ENCODE data around the gene NPFF. TPM values are rescaled to one million over a fixed set of nuclear protein-coding genes. Genes with fewer than 3 reads are reported as not detected.

NPFF gene
- total RNA-seq, 6 donors from 2014 or later = 6.2 TPM; not detected in 5

DNA sequence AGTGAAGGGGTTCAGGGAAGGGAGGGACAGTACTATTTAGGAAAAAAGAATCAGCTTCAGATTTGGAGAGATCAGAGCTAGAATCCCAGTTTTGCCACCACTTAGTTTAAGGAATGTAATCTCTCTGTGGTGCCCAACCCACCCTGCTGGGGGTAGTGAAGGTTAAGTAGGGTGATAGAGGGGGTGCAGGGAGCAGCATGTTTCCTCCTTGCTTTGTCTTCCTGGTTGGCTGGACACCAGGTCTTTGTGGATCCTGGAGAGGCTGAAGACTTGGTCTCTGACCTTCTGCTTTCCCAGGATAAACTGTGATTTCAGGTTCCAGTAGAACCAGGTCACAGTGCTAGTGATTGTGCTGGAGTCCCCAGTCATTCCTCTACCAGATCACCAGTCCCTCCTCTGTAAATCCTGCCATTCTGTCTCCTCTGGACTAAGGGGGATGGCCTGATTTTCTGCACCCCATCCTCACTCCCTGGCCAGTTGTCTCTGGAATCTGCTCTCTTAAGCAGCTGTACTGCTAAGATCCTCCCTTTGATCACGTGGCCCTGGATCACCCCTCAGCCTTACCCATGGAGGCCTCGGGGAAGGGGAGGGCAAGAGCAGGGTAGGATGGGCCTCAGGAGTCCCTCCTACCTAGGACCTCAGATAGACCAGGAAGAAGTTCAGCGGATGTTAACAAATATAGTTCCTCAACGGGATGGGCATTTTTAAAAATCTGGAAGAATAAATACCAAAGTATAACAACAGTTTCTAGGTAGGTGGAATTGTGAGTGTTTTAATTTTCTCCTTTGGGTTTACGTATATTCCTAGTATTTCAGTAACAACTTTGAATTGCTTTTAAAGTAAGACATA, 11.2 kb downstream of the NPFF start:
- no peaks in the 10 kb centered on the region for H3K27me3 ChIP-seq
- H3K4me3 ChIP-seq = peak overlapping the region in 1 of 4 donors; percentile 9
- TF ChIP-seq POLR2A (IDR thresholded peaks at IDR 0.05) = peak in 1 of 4 donors; percentile 16
- peak in 1 of 2 donors; percentile 17 for TF ChIP-seq POLR2AphosphoS5 (IDR thresholded peaks at IDR 0.05)
- TF ChIP-seq EP300 (IDR thresholded peaks at IDR 0.05) = no peak
- TF ChIP-seq, protein P1, sequence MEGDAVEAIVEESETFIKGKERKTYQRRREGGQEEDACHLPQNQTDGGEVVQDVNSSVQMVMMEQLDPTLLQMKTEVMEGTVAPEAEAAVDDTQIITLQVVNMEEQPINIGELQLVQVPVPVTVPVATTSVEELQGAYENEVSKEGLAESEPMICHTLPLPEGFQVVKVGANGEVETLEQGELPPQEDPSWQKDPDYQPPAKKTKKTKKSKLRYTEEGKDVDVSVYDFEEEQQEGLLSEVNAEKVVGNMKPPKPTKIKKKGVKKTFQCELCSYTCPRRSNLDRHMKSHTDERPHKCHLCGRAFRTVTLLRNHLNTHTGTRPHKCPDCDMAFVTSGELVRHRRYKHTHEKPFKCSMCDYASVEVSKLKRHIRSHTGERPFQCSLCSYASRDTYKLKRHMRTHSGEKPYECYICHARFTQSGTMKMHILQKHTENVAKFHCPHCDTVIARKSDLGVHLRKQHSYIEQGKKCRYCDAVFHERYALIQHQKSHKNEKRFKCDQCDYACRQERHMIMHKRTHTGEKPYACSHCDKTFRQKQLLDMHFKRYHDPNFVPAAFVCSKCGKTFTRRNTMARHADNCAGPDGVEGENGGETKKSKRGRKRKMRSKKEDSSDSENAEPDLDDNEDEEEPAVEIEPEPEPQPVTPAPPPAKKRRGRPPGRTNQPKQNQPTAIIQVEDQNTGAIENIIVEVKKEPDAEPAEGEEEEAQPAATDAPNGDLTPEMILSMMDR (IDR thresholded peaks at IDR 0.05) = no peak
- H3K4me1 ChIP-seq = peaks cover 54 to 62% (median 57%) of the 10 kb centered on the region in 4 donors
- DNase-seq (peak in 1 of 2 donors; percentile 58), ATAC-seq (ENCODE audit: low FRiP score in 2 of 2) (no peak)
- no peaks in the 10 kb centered on the region for H3K9me3 ChIP-seq
- peak overlapping the region; percentile 27 to 79 (median 68) for H3K27ac ChIP-seq
- no peaks in the 10 kb centered on the region for H3K36me3 ChIP-seq
- 33 to 41% methylated on average over 5 of the region's 5 CpGs for WGBS, 2 donors

DNA sequence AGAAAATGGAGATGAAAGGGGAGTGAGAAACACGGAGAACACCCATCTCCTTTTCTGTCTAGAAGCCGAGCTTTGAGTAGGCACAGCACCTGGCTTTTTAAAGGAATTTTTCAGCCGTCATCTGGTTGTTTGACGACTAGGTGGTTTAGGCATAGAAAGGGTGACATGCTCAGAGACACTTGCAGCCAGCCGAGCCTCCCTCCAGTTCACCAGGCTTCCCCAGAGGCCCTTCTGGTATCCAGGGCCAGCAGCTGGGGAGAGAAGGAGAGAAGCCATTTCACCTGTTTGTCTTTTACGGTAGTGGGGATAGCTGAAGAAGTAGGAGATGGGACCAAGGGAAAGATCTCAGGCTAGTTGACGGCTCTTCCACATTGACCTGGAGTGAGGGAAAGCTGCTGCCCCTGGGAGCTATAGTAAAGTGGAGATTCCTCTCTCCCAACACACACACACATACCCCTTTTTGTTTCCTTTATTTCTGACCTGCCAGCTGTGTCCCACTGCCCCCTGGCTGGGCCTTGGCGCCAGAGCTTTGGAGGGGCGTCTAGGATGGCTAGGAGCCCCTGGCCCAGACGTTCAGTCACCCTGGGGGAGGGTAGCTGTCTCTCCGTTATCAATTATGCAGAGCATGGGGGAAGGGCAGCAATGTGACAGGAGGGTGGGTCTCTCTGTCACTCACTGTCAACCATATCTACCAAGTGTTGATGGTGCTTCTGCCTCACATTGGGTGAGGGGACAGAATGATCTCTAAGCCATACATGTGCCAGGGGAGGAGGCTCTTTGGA, 13.5 kb downstream of the NPFF start:
- Histone ChIP-seq H3K27me3 (no peaks in the 10 kb centered on the region), H3K4me3 (peak overlapping the region; percentile 47 to 71 (median 60)), H3K27ac (peak overlapping the region; percentile 84 to 91 (median 90)), H3K36me3 (no peaks in the 10 kb centered on the region), H3K4me1 (peaks cover 44 to 49% (median 48%) of the 10 kb centered on the region in 4 donors), H3K9me3 (no peaks in the 10 kb centered on the region)
- TF ChIP-seq POLR2A (IDR thresholded peaks at IDR 0.05) = no peak
- TF ChIP-seq, protein P1 (IDR thresholded peaks at IDR 0.05) = no peak
- no peak for TF ChIP-seq POLR2AphosphoS5 (IDR thresholded peaks at IDR 0.05)
- TF ChIP-seq EP300 (IDR thresholded peaks at IDR 0.05) = no peak
- 31 to 35% methylated on average over 10 to 11 of the region's 11 CpGs for WGBS, 2 donors
- ATAC-seq (ENCODE audit: low FRiP score in 2 of 2) (no peak), DNase-seq (no peak)

DNA sequence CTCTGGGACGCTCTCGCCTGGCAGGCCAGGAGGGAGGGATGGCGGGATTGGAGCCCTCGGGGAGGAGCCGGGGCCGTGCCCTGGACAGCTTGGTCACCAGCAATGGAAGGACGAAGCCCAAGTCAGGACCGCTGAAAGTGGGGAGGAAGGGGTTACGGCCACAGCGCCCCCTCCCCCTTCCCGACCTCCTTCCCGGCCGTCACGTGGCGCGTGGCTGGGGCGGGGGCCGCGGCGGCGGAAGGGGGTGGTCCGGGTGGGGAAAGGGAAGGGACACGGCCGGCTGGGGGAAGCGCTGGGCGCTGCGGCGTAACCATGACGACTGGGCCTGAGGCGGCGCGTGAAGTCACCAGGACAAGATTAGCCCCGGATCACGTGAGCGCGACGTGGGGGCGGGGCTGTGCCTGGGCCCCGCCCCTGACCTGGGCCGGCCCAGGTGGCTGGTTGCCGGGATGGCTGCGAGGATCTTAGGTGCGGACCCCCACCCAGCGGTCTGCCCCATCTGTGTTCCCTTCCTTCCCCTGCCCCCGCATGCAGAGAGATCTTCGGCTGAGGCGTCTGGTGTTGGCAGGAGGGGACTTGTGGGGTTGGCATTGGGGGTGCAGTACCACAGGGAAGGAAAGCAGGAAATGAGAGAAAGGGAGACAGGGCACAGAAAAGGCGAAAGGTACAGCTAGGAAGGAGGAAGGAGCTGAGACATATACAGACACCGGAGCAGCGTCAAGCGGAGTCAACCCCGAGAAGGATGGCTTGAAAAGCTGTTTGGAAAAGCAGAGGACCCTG, 14.3 kb downstream of the NPFF start:
- peak overlapping the region; percentile 84 to 91 (median 90) for H3K27ac ChIP-seq
- DNase-seq (peak; percentile 98 to 99), ATAC-seq (ENCODE audit: low FRiP score in 2 of 2) (peak; percentile 95 to 97)
- peak overlapping the region; percentile 47 to 71 (median 60) for H3K4me3 ChIP-seq
- WGBS, 2 donors = 2 to 5% methylated on average over 8 to 18 of the region's 52 CpGs
- peaks cover 0 to 2% (median 0%) of the 10 kb centered on the region in 4 donors for H3K36me3 ChIP-seq
- no peaks in the 10 kb centered on the region for H3K27me3 ChIP-seq
- peaks cover 38 to 47% (median 42%) of the 10 kb centered on the region in 4 donors for H3K4me1 ChIP-seq
- peak; percentile 54 to 76 for TF ChIP-seq POLR2AphosphoS5 (IDR thresholded peaks at IDR 0.05)
- TF ChIP-seq POLR2A (IDR thresholded peaks at IDR 0.05) = peak in 2 of 4 donors; percentile 14 to 86
- TF ChIP-seq, protein P1 (IDR thresholded peaks at IDR 0.05) = no peak
- peak in 2 of 4 donors; percentile 69 to 81 for TF ChIP-seq EP300 (IDR thresholded peaks at IDR 0.05)
- no peaks in the 10 kb centered on the region for H3K9me3 ChIP-seq

DNA sequence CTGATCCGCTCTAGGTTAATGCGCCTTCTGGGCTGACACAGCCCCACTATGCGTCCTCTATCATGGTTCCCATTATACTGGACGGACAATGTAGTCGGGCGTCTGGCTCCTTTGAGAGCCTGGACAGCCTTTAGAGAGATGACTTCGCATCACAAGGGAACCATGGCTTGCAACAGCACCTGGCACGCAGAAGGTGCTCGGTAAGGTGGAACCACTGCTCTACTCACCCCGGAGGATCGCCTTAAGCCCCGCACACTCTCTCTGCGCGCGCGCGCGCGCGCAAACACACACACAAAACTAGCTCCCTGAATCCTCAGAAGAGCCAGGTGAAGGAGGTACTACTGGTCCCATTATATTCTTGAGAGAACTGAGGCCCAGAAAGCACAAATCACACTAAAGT, 15.1 kb downstream of the NPFF start:
- Histone ChIP-seq H3K27me3 (no peaks in the 10 kb centered on the region), H3K4me1 (peaks cover 39 to 50% (median 43%) of the 10 kb centered on the region in 4 donors), H3K27ac (peak overlapping the region; percentile 84 to 91 (median 90)), H3K4me3 (peak overlapping the region in 3 of 4 donors; percentile 55 to 71 (median 66)), H3K9me3 (no peaks in the 10 kb centered on the region), H3K36me3 (peaks cover 0 to 8% (median 0%) of the 10 kb centered on the region in 4 donors)
- TF ChIP-seq EP300 (IDR thresholded peaks at IDR 0.05) = no peak
- no peak for TF ChIP-seq POLR2A (IDR thresholded peaks at IDR 0.05)
- TF ChIP-seq, protein P1 (IDR thresholded peaks at IDR 0.05) = no peak
- TF ChIP-seq POLR2AphosphoS5 (IDR thresholded peaks at IDR 0.05) = no peak
- DNase-seq (peak in 1 of 2 donors; percentile 85), ATAC-seq (ENCODE audit: low FRiP score in 2 of 2) (no peak)
- 69 to 79% methylated on average over 20 of the region's 20 CpGs for whole genome bisulfite sequencing, 2 donors

All from upper lobe of left lung (tissue), 6 donors.